GM12878 (cell line): ENCODE measurements around the gene MMD2. TPM values are rescaled to one million over a fixed set of nuclear protein-coding genes. Genes with fewer than 3 reads are reported as not detected.

Experiments
- ATAC-seq: fragments of 200-7000 bp; cut with Tn5 transposase; 3 replicates; pipeline ENCODE4 v1.9.1; 2020; ENCODE audit warnings: mild to moderate bottlenecking, moderate library complexity
- Bru-seq: library from RNA; stranded (reverse); fragments of 400-500 nt; gene quantifications from one replicate; lab custom pipeline; 2021; lab: Mats Ljungman, UMichigan
- BruChase-seq, 2 experiments: library from RNA; stranded (reverse); fragments of 400-500 nt; gene quantifications; one replicate each; lab custom pipeline; 2021; lab: Mats Ljungman, UMichigan
- BruUV-seq: library from RNA; stranded (reverse); fragments of 400-500 nt; replicated peaks from 2 replicates; lab custom pipeline; 2021; lab: Mats Ljungman, UMichigan
- CTCF ChIA-PET: fragments of 300-600 bp; sonication (Branson Sonifier 250); formaldehyde crosslinking; extraction: SDS; loops from one replicate; lab custom pipeline; 2021; ENCODE audit warnings: inconsistent platforms; lab: Yijun Ruan, JAX
- POLR2A ChIA-PET: fragments of 350-600 bp; formaldehyde crosslinking; extraction: SDS; loops from one replicate; lab custom pipeline; 2021; ENCODE audit warnings: inconsistent platforms; lab: Charles Lee
- RAD21 ChIA-PET: fragments of 300-600 bp; sonication (Branson Sonifier 250); formaldehyde crosslinking; loops from one replicate; lab custom pipeline; 2023; ENCODE audit warnings: antibody characterized with exemption; ENCODE audit not compliant: unreplicated experiment; lab: Charles Lee
- SMC1A ChIA-PET: fragments of 300-600 bp; sonication (Branson Sonifier 250); formaldehyde crosslinking; loops from one replicate; lab custom pipeline; 2023; ENCODE audit not compliant: unreplicated experiment, uncharacterized antibody; lab: Charles Lee
- DNase-seq: peaks from one replicate; pipeline ENCODE4 v3.0.0-alpha.2; 2011; ENCODE audit warnings: low read depth, low spot score
- FAIRE-seq: peaks from 3 replicates; lab custom pipeline; 2011; peaks lifted over from hg19 to GRCh38; lab: Jason Lieb, UNC
- H2AFZ ChIP-seq: 2 replicates; pipeline ENCODE4 v1.6.0; 2011; ENCODE audit warnings: low read depth, low read length, control low read depth; ENCODE audit not compliant: control insufficient read depth
- H3K27ac ChIP-seq: 2 replicates; pipeline ENCODE4 v1.5.1; 2011; ENCODE audit warnings: control low read depth; ENCODE audit not compliant: control insufficient read depth, insufficient read depth
- H3K27me3 ChIP-seq, 2 experiments: replicated peaks in 1 of 2; 2 replicates each; pipeline versions ENCODE4 v1.6.0 to v1.6.1; 2011; ENCODE audit warnings: low read length in 1 of 2; ENCODE audit not compliant: control insufficient read depth in 2 of 2, insufficient read depth in 2 of 2
- H3K36me3 ChIP-seq, 2 experiments: 2 replicates each; pipeline ENCODE4 v1.5.1; 2011; ENCODE audit warnings: low read length in 1 of 2; ENCODE audit not compliant: control insufficient read depth in 2 of 2, insufficient read depth in 2 of 2
- H3K4me1 ChIP-seq: 2 replicates; pipeline ENCODE4 v1.6.1; 2011; ENCODE audit warnings: mild to moderate bottlenecking, low read length, moderate library complexity, mixed read lengths; ENCODE audit not compliant: control insufficient read depth, insufficient read depth
- H3K4me2 ChIP-seq: 2 replicates; pipeline ENCODE4 v1.6.0; 2011; ENCODE audit warnings: control low read depth; ENCODE audit not compliant: control insufficient read depth, insufficient read depth
- H3K4me3 ChIP-seq: fragments of 200-600 bp; sonication (generic); 2 replicates; pipeline ENCODE4 v1.5.1; 2016
- H3K79me2 ChIP-seq: 2 replicates; pipeline ENCODE4 v1.6.0; 2011; ENCODE audit warnings: low read length; ENCODE audit not compliant: control insufficient read depth, insufficient read depth
- H3K9ac ChIP-seq: 2 replicates; pipeline ENCODE4 v1.8.0; 2011; ENCODE audit warnings: low read length, control low read depth, mixed read lengths; ENCODE audit not compliant: control insufficient read depth, insufficient read depth
- H3K9me3 ChIP-seq: replicated peaks from 3 replicates; pipeline ENCODE4 v1.5.1; 2011; ENCODE audit warnings: mild to moderate bottlenecking, low read length; ENCODE audit not compliant: control insufficient read depth, insufficient read depth
- H4K20me1 ChIP-seq: 2 replicates; pipeline ENCODE4 v1.6.0; 2011; ENCODE audit not compliant: control insufficient read depth, insufficient read depth
- HDAC6 ChIP-seq: fragments of 200-600 bp; sonication (generic); IDR thresholded peaks from one replicate; pipeline ENCODE4 v1.8.0; 2017; ENCODE audit warnings: antibody characterized with exemption; ENCODE audit not compliant: unreplicated experiment
- SUZ12 ChIP-seq: fragments of 200-600 bp; sonication (generic); IDR thresholded peaks from one replicate; pipeline ENCODE4 v1.6.1; 2018; ENCODE audit warnings: antibody characterized with exemption, mild to moderate bottlenecking; ENCODE audit not compliant: unreplicated experiment
- WGBS: methylation state at CpG from one replicate; pipeline ENCODE4 v1.1.6; 2016; ENCODE audit warnings: low lambda C conversion rate; ENCODE audit not compliant: insufficient replicate concordance, insufficient coverage; ENCODE audit errors: missing lambda C conversion rate; 5-methylcytosine and 5-hydroxymethylcytosine counted together
- in situ Hi-C: fragments of 300-500 bp; cut with MboI; formaldehyde crosslinking; loops from 9 replicates; pipeline ENCODE4 v1.14.3; 2018; ENCODE audit warnings: mixed read lengths
- intact Hi-C: fragments of 100-400 bp; cut with micrococcal nuclease; formaldehyde crosslinking; loops from one replicate; pipeline ENCODE4 v1.14.2; 2022; ENCODE audit not compliant: unreplicated experiment
- long read RNA-seq, 2 experiments: library from polyadenylated mRNA; unstranded; transcript quantifications; one replicate each; pipeline ENCODE4 v2.0.0, GENCODE V29; 2019 to 2020
- polyA minus RNA-seq, 3 experiments: library from RNA; depleted of rRNA, polyadenylated mRNA; stranded (reverse); fragments of >200 nt; gene quantifications; 2 replicates each; pipeline ENCODE4 v1.2.3, GENCODE V29; 2011
- polyA plus RNA-seq, 11 experiments: library from polyadenylated mRNA; depleted of rRNA in 4 of 11; unstranded in 6 of 11; stranded (reverse) in 5 of 11; fragments of >200 nt; fragmentation: Nextera tagmentation in 4 of 11; fragmentation: Illumina TruSeq in 1 of 11; extraction: Ambion mirVana in 4 of 11; extraction: Trizol in 1 of 11; gene quantifications; 1 replicate in 1 of 11; 2 replicates in 10 of 11; pipeline versions ENCODE4 v1.2.1 to v1.2.3, GENCODE V29; 2011 to 2016; ENCODE audit warnings: inconsistent platforms in 2 of 11, missing spikeins in 2 of 11, low read depth in 1 of 11
- total RNA-seq, 4 experiments: library from RNA; depleted of rRNA in 3 of 4; stranded (reverse); fragments of >200 nt in 3 of 4; fragmentation: Illumina TruSeq in 1 of 4; extraction: Trizol in 1 of 4; gene quantifications; 2 replicates each; pipeline versions ENCODE4 v1.2.1 to v1.2.3, GENCODE V29; 2013 to 2021
- TF ChIP-seq, protein P1 (sequence below): IDR thresholded peaks from 2 replicates; pipeline ENCODE4 v1.6.1; 2011; ENCODE audit warnings: low read depth, low read length, improper control_type of control experiment, borderline replicate concordance
- TF ChIP-seq, protein P2 (sequence below): fragments of 450-650 bp; IDR thresholded peaks from 2 replicates; pipeline ENCODE4 v1.6.1; 2018; ENCODE audit warnings: mild to moderate bottlenecking, low read depth, moderate library complexity; ENCODE audit not compliant: partially characterized antibody

MMD2 gene, protein sequence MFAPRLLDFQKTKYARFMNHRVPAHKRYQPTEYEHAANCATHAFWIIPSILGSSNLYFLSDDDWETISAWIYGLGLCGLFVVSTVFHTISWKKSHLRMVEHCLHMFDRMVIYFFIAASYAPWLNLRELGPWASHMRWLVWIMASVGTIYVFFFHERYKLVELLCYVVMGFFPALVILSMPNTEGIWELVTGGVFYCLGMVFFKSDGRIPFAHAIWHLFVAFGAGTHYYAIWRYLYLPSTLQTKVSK
- not detected in 2 replicates for total RNA-seq (2013; cell fraction: nucleolus; rRNA removed)
- total RNA-seq (2014; rRNA removed) (not detected in 2 replicates), total RNA-seq (2014; rRNA removed; fragmentation: Illumina TruSeq; extraction: Trizol) (not detected in 2 replicates), total RNA-seq (2021) (not detected in 2 replicates), polyA plus RNA-seq (2011; rRNA removed) (not detected in 2 replicates), polyA plus RNA-seq (2014; fragmentation: Illumina TruSeq; extraction: Trizol) (not detected in 2 replicates), polyA plus RNA-seq (2014; fragmentation: Nextera tagmentation; extraction: Ambion mirVana) (not detected), polyA plus RNA-seq (2014; rRNA removed) (not detected in 2 replicates), polyA plus RNA-seq (2016; fragmentation: Nextera tagmentation; extraction: Ambion mirVana) (not detected), polyA minus RNA-seq (2011; rRNA and poly(A)+ RNA removed) (not detected in 2 replicates), Bru-seq, nascent RNA (not detected), BruChase-seq, experiment 1, labeled RNA remaining after a 6-hour chase (not detected), BruChase-seq, experiment 2, labeled RNA remaining after a 2-hour chase (not detected)
- polyA plus RNA-seq (2011; ENCODE audit: low read depth): not detected
- not detected in 2 replicates for polyA plus RNA-seq (2011; cell fraction: cytosol; rRNA removed)
- not detected in 2 replicates for polyA plus RNA-seq (2011; cell fraction: nucleus; rRNA removed)
- not detected in 2 replicates for polyA plus RNA-seq (2012)
- polyA minus RNA-seq (2011; cell fraction: cytosol; rRNA and poly(A)+ RNA removed): not detected in 2 replicates
- not detected in 2 replicates for polyA minus RNA-seq (2011; cell fraction: nucleus; rRNA and poly(A)+ RNA removed)
- long read RNA-seq, experiment 1: 0 reads
- long read RNA-seq, experiment 2, partial matches to known transcripts: 0 of 1 reads
- long read RNA-seq, experiment 2, other reads (novel, unspliced or antisense): 1 of 1 reads

DNA sequence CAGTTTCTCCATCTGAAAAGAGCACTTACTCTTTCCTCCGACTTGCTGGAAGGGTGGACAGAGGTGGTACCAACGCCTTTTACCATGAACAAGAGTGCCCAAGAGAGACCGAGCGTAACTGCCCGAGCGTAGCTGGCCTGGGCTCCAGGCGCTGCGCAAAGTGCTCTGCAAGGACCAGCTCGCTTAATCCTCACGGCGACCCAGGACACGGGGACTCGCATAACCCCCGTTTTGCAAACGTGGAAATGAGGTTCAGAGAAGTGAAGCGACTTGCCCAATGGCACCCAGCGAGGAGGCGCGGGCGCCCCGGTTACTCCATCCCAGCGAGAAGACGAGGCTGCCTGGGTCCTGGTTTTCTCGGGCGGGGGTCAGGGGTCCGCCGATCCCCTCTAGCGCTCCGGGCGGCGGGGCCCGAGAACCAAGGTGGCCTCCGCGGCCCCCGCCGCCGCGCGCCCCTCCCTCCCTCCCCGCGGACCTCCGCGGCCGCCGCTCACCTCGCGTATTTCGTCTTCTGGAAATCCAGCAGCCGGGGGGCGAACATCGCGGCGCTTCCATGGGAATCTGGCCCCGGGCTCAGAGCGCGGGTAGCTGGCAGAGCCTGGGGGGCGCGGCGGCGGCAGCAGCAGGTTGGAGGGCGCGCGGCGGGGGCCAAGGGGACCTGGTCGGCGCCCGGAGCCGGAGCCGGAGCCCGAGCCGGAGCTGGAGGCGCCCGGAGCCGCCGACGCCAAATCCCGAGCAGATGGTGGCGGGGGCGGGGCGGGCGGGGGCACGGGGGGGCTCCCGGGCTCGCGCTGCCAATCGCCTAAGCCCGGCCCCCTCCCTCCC is at the start of gene MMD2:
TSS of gene MMD2 (minus strand) at position 711 of the 825 bp plus-strand sequence. CDS start at position 541, 170 bp downstream.
- ChIA-PET RAD21 (no interaction called here), CTCF (no interaction called here), SMC1A (no interaction called here), POLR2A (no interaction called here)
- peaks cover 0 to 3% of the 10 kb centered on the region in 2 experiments; a peak in 1 of 4 replicates for H3K27me3 ChIP-seq
- BruUV-seq: no TSS peak
- no peak within 1 kb of the TSS for H3K4me2 ChIP-seq
- no peak for ATAC-seq
- no peak within 1 kb of the TSS for H3K27ac ChIP-seq
- no peak within 1 kb of the TSS for H3K4me3 ChIP-seq
- DNase-seq: no peak
- WGBS: 46% methylated on average over 23 of the region's 87 CpGs
- H3K9ac ChIP-seq: no peak within 1 kb of the TSS
- no peaks in the 10 kb centered on the region for H3K9me3 ChIP-seq
- TF ChIP-seq SUZ12: peak; percentile 24
- TF ChIP-seq, protein P1, sequence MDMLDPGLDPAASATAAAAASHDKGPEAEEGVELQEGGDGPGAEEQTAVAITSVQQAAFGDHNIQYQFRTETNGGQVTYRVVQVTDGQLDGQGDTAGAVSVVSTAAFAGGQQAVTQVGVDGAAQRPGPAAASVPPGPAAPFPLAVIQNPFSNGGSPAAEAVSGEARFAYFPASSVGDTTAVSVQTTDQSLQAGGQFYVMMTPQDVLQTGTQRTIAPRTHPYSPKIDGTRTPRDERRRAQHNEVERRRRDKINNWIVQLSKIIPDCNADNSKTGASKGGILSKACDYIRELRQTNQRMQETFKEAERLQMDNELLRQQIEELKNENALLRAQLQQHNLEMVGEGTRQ: no peak
- TF ChIP-seq, protein P2, sequence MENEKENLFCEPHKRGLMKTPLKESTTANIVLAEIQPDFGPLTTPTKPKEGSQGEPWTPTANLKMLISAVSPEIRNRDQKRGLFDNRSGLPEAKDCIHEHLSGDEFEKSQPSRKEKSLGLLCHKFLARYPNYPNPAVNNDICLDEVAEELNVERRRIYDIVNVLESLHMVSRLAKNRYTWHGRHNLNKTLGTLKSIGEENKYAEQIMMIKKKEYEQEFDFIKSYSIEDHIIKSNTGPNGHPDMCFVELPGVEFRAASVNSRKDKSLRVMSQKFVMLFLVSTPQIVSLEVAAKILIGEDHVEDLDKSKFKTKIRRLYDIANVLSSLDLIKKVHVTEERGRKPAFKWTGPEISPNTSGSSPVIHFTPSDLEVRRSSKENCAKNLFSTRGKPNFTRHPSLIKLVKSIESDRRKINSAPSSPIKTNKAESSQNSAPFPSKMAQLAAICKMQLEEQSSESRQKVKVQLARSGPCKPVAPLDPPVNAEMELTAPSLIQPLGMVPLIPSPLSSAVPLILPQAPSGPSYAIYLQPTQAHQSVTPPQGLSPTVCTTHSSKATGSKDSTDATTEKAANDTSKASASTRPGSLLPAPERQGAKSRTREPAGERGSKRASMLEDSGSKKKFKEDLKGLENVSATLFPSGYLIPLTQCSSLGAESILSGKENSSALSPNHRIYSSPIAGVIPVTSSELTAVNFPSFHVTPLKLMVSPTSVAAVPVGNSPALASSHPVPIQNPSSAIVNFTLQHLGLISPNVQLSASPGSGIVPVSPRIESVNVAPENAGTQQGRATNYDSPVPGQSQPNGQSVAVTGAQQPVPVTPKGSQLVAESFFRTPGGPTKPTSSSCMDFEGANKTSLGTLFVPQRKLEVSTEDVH: no peak
- peak; percentile 24 for TF ChIP-seq HDAC6
- H4K20me1 ChIP-seq: no peaks in the 10 kb centered on the region
- no peaks in the 10 kb centered on the region for H3K36me3 ChIP-seq
- no peaks in the 10 kb centered on the region for H3K4me1 ChIP-seq
- H2AFZ ChIP-seq: no peak within 1 kb of the TSS
- intact Hi-C loops: no loop called here
- no peaks in the 10 kb centered on the region for H3K79me2 ChIP-seq
- in situ Hi-C loops: no loop called here
- FAIRE-seq: no peak
